Activated T-helper 1 cell treated with Interleukin-2 at 50 U/mL for 16 hours (primary cell): ENCODE results near the gene CCM2.

ENCODE experiments used
- DNase-seq: peaks from one replicate; pipeline ENCODE4 v3.0.0-alpha.2; 2020; ENCODE audit warnings: low read depth

CCM2 gene

DNA sequence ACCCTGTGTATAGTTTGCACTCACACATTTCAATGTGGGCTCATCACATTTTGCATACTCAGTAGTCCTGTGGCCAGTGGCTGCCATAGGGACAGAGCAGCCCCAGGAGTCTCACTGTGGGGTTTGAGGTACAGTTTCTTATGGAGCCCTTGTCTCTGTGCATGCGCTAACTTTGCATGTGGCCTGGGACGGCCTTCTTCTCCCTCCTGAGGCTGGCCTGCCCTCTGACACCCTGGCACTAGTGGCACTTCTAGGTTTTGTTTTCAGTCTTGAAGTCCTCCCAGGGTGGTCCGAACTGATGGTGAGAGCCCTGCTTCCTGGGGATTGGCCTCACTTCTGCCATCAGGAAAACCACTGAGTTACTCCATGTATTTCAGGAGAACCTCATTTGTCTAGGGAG is 67.6 kb downstream of the CCM2 start:
- no peak for DNase-seq

GRCh38 chr7:45068236-45069023 is 68.4 kb downstream of the CCM2 start:
- DNase-seq = no peak

GRCh38 chr7:45069444-45070253 is 69.6 kb downstream of the CCM2 start:
- DNase-seq = no peak

GRCh38 chr7:45070254-45070642 is 70.2 kb downstream of the CCM2 start:
- no peak for DNase-seq

- no peak for DNase-seq
These were observed 71.5 kb downstream of the CCM2 start for GRCh38 chr7:45071528-45071927.

DNA sequence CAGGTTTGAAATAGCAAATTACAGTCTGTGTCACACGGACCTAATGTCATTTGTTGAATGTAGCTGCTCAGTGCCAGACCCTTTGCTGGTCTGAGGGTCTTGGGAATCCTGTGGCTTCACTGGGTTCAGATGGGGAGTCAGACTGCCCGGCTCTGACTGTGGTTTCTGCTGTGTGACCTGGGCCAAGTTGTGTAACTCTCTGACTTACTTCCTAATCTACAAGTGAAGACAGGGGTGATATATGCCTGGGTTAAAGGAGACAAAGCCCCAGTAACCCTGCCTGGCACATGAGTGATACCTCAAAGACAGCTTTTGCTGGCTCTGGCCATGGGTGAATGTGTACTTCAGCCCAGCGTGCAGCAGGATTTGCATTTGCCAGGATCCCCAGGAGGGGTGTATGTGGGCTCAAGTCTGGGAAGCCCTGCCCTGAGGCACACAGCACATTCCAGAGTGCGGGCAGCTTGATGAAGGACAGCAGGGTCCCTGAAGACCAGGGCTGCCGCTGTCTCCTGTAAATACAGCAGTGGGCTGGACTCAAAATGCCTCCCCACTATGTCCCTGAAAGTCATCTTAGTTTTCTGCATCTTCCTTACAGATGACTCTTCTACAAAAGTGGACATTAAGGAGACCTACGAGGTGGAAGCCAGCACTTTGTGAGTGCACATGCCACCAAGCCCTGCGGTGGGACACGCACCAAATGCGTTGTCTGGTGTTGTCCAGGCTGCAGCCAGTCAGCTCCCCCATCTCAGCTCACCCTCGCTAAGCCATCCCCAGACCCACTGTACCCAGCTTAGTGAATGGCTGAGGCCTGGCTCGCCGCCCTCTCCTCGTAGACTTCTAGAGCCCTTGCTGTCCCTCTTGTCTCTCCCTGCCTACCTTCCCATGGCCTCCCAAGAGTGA is 72.4 kb downstream of the CCM2 start:
- no peak for DNase-seq

- no peak for DNase-seq
These were observed 73.2 kb downstream of the CCM2 start for GRCh38 chr7:45073031-45073785.

DNA sequence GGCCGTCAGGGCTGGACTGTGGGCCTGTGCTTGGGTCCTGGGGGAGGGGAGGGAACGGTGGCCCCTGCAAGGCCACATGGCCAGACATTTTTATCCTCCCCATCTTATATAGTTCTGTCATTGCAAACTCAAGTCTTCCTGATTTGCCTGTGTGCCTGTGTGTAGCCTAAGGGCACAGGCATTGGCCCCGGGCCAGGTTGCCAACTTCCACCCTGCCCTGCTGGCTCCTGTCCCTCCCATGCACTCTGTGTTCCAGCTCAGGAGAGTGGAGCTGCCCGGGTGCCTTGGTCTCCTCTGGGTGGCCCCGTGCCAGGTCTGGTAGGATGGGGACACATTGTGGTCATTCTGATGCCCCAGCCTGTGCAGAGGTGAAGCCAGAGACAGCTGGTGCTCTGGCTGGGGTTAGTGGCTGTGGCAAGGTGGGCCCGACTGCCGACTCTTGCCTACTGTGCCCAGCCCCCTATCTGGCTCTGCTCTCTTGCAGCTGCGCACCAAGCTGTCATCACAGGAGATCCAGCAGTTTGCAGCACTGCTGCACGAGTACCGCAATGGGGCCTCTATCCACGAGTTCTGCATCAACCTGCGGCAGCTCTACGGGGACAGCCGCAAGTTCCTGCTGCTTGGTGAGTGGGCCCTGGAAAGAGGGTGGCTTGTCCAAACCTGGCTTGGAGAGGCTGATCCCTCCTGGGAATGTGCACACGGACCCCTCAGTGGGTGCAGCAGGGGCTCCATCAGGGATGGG is 74.0 kb downstream of the CCM2 start:
- DNase-seq = no peak

- DNase-seq = no peak
These were observed 74.7 kb downstream of the CCM2 start for GRCh38 chr7:45074528-45075354.

DNA sequence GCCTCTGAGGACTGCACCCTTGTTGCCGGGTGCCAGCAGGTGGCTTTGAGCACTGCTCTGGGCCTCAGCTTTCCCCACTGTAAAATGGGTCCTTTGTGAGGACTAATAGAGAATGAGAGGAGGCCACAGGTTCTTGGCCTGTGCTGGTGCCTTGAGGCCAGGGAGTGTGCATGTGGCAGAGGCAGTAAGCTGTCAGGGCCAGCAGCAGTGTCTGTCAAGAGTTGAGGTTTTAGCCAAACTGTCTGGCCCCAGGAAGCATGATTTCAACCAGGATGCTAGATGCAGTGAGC is 75.3 kb downstream of the CCM2 start:
- no peak for DNase-seq

DNA sequence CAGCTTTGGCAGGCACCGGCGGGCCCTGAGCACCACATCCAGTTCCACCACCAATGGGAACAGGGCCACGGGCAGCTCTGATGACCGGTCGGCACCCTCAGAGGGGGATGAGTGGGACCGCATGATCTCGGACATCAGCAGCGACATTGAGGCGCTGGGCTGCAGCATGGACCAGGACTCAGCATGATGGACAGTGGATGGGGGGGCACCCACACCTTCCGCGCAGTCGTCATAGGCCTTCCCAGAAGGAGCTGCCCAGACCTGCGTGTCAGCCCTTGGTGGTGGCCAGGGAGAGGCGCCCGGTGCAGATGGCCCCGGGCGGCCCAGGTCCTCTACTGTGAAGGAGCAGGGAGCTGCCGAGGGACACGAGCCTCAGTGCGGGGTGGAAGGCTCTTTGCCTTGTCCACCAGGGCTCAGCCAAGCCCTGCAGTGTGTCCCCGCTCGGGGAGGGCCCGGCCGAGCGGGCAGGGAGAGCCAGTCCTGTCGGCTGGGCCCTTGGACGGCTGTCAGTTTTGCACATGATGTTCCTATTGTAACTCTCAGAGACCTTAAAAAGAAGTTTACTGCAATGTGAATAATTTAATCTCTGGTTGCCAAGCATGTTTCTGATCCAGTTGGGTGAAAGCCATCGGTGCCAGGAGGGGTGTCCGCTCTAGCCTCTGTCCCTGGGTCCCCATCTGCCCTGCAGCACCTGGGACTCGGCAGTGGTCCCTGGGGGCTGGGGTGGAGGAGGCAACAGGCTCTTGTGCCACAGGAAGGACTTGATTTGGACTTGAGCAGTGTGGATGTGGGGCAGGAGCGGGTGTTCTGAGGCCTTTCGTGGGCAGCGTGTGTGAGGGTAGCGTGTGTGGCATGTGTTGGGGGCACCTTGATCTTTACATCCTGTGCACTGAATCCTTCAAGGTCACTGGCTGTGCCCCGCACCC is 76.1 kb downstream of the CCM2 start:
- DNase-seq = no peak

GRCh38 chr7:45076946-45077345 is 76.9 kb downstream of the CCM2 start:
- no peak for DNase-seq

GRCh38 chr7:45077579-45077978 is 77.6 kb downstream of the CCM2 start:
- no peak for DNase-seq

DNA sequence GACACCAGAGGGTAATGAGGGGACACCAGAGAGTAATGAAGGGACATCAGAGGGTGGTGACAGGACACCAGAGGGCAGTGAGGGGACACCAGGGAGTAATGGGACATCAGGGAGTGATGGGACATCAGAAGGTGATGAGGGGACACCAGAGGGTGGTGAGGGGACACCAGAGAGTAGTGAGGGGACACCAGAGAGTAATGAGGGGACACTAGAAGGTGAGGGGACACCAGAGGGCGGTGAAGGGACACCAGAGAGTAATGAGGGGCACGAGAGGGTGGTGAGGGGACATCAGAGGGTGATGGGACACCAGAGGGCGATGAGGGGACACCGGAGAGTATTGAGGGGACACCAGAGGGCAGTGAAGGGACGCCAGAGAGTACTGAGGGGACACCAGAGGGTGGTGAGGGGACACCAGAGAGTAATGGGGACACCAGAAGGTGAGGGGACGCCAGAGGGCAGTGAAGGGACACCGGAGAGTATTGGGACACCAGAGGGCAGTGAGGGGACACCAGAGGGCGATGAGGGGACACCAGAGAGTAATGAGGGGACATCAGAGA is 78.2 kb downstream of the CCM2 start:
- DNase-seq = no peak

- DNase-seq = no peak
These were observed 80.4 kb downstream of the CCM2 start for GRCh38 chr7:45080265-45080957.

DNA sequence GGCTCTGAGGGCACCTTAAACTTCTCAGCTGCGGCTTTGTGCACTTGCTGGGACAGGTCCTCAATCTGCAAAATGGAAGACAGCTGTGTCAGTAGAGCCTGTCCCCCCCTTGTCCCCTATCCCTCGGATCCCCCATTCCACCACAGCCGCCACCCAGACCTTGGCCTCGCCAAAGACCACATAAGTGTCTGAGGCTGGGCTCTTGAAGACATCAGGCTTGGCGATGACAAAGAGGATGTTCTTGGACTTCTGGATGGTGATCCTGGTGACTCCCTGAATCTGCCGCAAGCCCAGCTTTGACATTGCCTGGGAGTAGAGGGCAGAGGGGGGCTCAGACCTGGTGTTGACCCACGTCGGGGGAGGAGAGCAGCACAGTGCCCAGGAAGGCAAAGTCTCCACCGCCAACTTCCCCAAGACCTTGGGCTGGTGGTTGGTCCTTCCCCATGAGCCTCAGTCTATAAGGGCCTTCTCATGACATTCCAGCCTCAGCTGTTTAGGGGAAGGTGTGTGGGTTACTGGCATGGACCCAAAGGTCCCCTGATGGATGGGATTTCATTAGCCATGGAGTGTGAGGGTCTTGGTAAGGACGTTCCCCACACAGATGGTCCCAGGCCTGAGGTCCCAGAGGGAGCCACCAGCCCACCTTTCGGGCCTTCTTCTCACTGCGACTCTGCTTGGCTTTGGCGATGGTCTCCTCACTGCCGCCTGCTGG is 81.1 kb downstream of the CCM2 start:
- DNase-seq = no peak

GRCh38 chr7:45081670-45081974 is 81.6 kb downstream of the CCM2 start:
- no peak for DNase-seq
